ENCODE measurements around the gene KIF13A.
"Not testable (repeated sequence)": the region's sequence is repeated elsewhere in the genome, so short reads cannot be mapped to it uniquely, and the experiment has no call there.

KIF13A gene

DNA sequence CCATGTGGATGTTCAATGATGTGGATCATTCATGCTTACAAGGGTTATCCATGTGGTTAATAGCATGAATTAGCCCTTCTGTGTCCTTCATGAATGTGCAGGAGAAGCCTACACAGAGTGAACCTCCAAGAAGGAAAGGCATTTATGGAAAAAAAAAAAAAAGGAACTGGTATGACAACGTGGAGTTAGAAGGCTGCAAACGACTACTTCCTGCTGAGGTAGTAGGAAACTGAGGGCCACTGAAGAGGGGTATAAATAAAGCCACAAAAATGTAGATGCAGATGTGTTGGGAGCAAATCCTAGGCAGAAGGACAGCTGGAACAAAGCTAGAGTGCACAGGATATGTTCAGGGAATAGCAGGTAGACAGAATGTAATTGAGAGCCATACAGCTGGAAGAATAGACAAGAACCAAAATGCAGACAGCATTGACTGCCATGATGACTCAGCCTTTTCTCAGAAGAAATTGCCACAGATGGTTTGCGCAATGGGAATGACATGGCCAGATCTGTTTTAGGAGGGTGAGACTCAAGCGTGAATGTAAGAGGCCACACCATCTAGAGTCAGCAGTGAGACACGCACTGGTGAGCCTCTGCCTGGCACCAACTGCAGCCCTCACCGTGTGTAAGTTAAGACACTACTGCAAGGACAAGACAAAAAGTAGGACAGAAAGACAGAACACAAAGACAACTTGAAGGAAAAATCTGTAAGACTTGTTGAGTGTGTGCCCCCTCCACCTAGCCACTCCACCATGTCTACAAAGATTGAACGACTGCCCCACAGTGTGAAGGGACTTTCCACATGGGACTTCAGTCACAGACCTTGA lies 79.8 kb downstream of the KIF13A start:
- Mint-ChIP-seq H3K9me3 (no peaks in the 10 kb centered on the region), H3K4me1 (ENCODE audit: low read depth in 2 of 2) (no peaks in the 10 kb centered on the region), H3K36me3 (ENCODE audit: insufficient read depth) (no peaks in the 10 kb centered on the region), H3K27me3 (peaks cover 14 to 34% of the 10 kb centered on the region in 2 donors), H3K4me3 (no peak overlapping the region), H3K27ac (no peak overlapping the region)
- ATAC-seq (replicated peaks) (no peak), DNase-seq (no peak)

DNA sequence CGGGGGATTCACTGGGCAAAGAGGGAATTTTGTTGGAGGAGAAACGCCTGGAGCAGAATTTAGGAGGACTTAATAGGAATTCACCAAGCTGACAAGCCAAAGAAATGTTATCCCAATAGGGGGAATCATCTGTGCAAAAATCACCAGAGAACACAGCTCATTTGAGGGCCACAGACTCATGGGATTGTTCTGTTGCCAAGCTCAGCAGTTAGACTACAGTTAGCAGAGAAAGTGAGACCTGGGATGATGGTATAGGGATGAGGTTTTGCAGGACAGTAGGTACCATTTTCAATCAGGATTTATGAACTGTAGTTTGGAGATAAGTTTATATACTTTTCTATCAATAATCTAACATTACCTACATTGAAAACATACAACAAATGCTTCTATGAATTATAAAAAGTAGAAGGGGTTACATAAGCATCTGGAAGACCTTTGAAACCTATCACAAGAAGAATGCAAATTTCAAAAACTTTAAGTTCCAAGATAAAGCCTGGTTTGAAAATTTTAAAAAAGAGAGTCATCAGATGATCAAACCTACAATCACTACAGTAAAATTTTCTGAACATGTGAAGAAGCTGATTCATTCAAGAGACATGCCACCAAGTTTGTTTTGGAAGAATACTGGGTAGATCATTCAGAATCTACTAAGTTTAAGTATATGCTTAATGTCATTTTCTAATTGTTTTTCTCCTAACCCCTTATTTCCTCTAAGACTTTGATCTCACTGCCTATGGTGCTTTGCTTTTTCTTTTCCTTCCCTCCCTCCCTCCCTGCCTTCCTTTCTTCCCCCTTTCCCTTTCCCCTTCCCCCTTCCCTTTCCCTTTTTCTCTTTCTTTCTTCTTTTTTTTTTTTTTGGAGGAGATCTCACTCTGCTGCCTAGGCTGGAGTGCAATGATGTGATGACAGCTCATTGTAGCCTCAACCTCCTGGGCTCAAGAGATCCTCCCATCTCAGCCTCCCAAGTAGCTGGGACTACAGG lies 81.5 kb downstream of the KIF13A start:
- Mint-ChIP-seq H3K4me1 (ENCODE audit: low read depth in 2 of 2) (no peaks in the 10 kb centered on the region), H3K4me3 (no peak overlapping the region), H3K9me3 (no peaks in the 10 kb centered on the region), H3K27ac (no peak overlapping the region), H3K36me3 (ENCODE audit: insufficient read depth) (no peaks in the 10 kb centered on the region), H3K27me3 (peaks cover 19 to 39% of the 10 kb centered on the region in 2 donors)
- DNase-seq: no peak
- no peak for ATAC-seq (replicated peaks)

DNA sequence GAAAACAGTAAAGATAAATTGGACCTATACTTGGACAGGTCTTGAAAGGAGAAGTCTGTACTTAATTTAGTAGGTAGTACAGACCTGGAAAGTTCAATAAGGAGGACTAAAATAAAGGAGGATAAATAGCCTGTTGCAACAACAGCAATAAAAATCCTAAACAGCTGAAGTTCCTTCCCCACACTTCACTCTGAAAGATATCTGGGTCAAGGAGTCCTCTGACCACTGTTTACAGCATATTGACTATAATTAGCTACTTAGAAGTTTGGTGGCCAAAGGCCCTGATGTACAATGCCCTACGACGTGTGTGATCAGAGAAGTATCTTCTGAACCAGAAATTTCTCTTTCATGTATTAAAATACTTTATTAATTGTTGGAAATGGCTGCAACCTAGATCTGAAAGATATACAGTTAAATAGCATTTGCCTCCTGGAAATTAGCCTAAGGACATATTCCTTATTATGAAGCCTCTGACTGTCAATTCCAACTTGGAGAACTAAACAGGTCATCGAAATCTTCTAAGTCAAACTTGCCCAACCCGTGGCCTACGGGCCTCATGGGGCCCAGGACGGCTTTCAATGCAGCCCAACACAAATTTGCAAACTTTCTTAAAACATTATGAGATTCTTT lies 82.8 kb downstream of the KIF13A start:
- no peak for ATAC-seq (replicated peaks)
- no peaks in the 10 kb centered on the region for H3K9me3 Mint-ChIP-seq
- no peak for DNase-seq
- H3K4me3 Mint-ChIP-seq: no peak overlapping the region
- H3K27me3 Mint-ChIP-seq: peaks cover 19 to 39% of the 10 kb centered on the region in 2 donors
- no peak overlapping the region for H3K27ac Mint-ChIP-seq
- H3K36me3 Mint-ChIP-seq (ENCODE audit: insufficient read depth): no peaks in the 10 kb centered on the region
- H3K4me1 Mint-ChIP-seq (ENCODE audit: low read depth in 2 of 2): no peaks in the 10 kb centered on the region

DNA sequence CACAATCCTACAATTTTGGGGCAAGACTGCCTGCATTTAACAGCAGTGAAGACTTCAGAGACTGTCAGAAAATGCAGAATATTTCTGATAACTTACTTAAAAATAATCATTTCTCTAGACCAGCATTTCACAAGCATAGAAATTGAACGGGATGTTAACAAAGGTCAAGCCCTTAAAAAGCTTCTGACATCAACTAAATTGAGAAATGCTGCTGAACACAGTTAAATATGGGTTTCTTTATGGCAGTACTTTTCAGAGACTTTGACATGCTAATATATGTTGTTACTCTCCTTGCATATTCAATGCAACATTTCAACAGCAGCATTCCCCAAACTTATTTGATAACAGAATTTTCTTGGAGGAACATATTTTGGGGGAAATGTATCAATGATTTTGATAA lies 84.5 kb downstream of the KIF13A start:
- no peak overlapping the region for H3K27ac Mint-ChIP-seq
- no peak for DNase-seq
- H3K4me1 Mint-ChIP-seq (ENCODE audit: low read depth in 2 of 2): no peaks in the 10 kb centered on the region
- no peaks in the 10 kb centered on the region for H3K36me3 Mint-ChIP-seq (ENCODE audit: insufficient read depth)
- ATAC-seq (replicated peaks): no peak
- H3K27me3 Mint-ChIP-seq: peaks cover 21 to 36% of the 10 kb centered on the region in 2 donors
- H3K9me3 Mint-ChIP-seq: peaks cover 0 to under 1% of the 10 kb centered on the region in 2 donors
- no peak overlapping the region for H3K4me3 Mint-ChIP-seq

DNA sequence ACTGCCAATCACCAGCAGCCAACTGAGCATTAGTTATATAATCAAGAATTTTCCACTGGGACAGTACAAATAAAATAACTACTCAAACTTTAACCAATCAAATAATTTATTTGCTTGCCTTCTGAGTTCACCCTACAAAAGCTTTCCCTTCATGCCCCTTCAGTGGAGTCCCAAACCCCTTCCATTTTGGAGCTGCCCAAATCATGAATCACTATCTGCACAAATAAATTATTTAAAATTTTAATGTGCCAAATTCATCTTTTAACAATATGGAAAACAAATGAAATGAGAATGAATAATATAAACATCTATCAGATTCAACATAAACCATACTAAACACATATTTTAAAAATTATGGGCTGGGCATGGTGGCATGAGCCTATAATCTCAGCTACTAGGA lies 85.9 kb downstream of the KIF13A start:
- DNase-seq (no peak), ATAC-seq (replicated peaks) (no peak)
- no peaks in the 10 kb centered on the region for H3K36me3 Mint-ChIP-seq (ENCODE audit: insufficient read depth)
- H3K4me3 Mint-ChIP-seq: no peak overlapping the region
- H3K9me3 Mint-ChIP-seq: peaks cover 0 to 4% of the 10 kb centered on the region in 2 donors
- H3K27me3 Mint-ChIP-seq: peaks cover 18 to 37% of the 10 kb centered on the region in 2 donors
- H3K4me1 Mint-ChIP-seq (ENCODE audit: low read depth in 2 of 2): no peaks in the 10 kb centered on the region
- no peak overlapping the region for H3K27ac Mint-ChIP-seq

DNA sequence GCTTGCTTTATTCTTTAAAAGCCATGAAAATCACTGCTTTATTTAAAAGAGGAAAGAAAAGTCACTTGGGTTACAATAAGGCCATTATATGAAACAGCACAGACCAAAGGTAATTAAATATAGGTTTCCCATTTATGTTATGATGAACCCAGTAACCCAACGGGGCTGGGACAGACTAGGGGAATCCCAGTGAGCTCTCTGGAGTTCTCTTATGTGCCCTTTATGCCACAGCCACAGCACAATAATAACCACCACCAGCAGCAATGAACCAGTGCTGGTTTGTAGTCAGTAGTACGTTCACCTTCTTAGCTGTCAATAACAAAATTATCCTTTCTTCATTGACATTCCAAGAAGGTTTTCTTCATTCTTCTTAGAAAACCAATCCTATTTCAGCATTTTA lies 87.4 kb downstream of the KIF13A start:
- ATAC-seq (replicated peaks): no peak

DNA sequence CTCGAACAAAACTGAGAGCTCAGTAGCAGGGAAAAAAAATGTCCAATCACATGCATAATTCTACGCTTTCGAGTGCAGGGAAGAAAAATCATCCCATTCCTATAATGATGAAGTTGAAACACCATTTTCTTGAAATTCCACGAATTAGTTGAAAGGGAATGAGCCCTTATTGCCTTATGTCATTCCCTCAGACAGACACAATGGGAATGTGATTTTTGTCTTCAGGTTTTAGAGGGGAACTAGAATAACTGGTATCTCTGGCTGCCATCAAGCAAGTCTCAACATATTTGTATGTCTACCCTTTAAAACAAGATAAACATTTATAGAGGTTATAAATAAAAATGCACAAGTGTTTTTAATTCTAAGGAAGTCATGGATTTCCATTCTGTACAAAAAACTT lies 87.9 kb downstream of the KIF13A start:
- H3K27ac Mint-ChIP-seq: no peak overlapping the region
- no peak overlapping the region for H3K4me3 Mint-ChIP-seq
- H3K4me1 Mint-ChIP-seq (ENCODE audit: low read depth in 2 of 2): no peaks in the 10 kb centered on the region
- no peaks in the 10 kb centered on the region for H3K36me3 Mint-ChIP-seq (ENCODE audit: insufficient read depth)
- H3K27me3 Mint-ChIP-seq: peaks cover 18 to 29% of the 10 kb centered on the region in 2 donors
- DNase-seq: no peak
- no peak for ATAC-seq (replicated peaks)
- peaks cover 7 to 10% of the 10 kb centered on the region in 2 donors for H3K9me3 Mint-ChIP-seq

More for the DNA sequence above, 87.4 kb downstream of the KIF13A start:
- peaks cover 18 to 30% of the 10 kb centered on the region in 2 donors for H3K27me3 Mint-ChIP-seq
- H3K9me3 Mint-ChIP-seq: peaks cover 7 to 9% of the 10 kb centered on the region in 2 donors
- H3K27ac Mint-ChIP-seq: no peak overlapping the region
- DNase-seq: no peak
- H3K4me3 Mint-ChIP-seq: no peak overlapping the region
- no peaks in the 10 kb centered on the region for H3K4me1 Mint-ChIP-seq (ENCODE audit: low read depth in 2 of 2)
- no peaks in the 10 kb centered on the region for H3K36me3 Mint-ChIP-seq (ENCODE audit: insufficient read depth)

DNA sequence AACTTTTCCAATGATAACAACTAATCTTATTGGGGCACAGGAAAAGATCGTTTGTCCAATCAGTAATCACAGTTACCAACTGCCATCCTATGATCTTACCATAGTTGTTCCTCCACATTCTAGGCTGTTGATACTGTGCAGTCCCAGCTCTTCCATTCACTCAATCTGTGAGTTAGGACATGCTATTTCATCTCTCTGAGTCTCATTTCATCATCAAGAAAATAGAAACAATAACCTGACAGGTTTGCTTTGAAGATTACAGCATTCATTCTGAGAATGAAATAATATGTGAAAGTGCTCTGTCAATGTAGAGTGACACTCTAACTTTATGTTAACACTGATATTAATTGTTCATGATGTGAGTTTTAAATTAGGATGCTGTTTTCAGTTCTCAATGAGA lies 89.8 kb downstream of the KIF13A start:
- Mint-ChIP-seq H3K27ac (no peak overlapping the region), H3K9me3 (peaks cover 7 to 10% of the 10 kb centered on the region in 2 donors), H3K27me3 (peaks cover 16 to 22% of the 10 kb centered on the region in 2 donors), H3K4me3 (no peak overlapping the region), H3K36me3 (ENCODE audit: insufficient read depth) (no peaks in the 10 kb centered on the region), H3K4me1 (ENCODE audit: low read depth in 2 of 2) (no peaks in the 10 kb centered on the region)
- DNase-seq: no peak
- ATAC-seq (replicated peaks): no peak

DNA sequence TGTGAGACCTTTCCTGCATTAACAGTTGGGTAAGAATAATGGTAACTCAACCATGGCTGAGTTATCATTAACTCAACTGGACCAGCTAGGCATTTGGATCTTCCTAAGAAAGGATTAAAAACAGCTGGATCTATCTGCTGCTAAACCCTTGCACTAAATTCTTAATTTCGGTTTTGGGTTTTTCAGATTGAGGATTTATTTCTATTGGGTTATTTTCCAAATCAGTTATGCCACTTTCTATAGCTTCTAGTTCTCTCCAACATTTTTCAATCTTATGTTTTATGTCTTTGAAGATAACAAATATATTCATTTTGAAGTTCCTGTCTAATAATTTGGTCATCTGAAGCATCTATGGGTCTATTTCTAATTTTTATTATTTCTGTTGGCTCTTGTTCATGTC lies 92.5 kb downstream of the KIF13A start:
- H3K27ac Mint-ChIP-seq: no peak overlapping the region
- DNase-seq (no peak), ATAC-seq (replicated peaks) (no peak)
- H3K27me3 Mint-ChIP-seq: peaks cover 10 to 26% of the 10 kb centered on the region in 2 donors
- H3K9me3 Mint-ChIP-seq: peaks cover 7 to 10% of the 10 kb centered on the region in 2 donors
- no peak overlapping the region for H3K4me3 Mint-ChIP-seq
- H3K4me1 Mint-ChIP-seq (ENCODE audit: low read depth in 2 of 2): no peaks in the 10 kb centered on the region
- H3K36me3 Mint-ChIP-seq (ENCODE audit: insufficient read depth): no peaks in the 10 kb centered on the region

DNA sequence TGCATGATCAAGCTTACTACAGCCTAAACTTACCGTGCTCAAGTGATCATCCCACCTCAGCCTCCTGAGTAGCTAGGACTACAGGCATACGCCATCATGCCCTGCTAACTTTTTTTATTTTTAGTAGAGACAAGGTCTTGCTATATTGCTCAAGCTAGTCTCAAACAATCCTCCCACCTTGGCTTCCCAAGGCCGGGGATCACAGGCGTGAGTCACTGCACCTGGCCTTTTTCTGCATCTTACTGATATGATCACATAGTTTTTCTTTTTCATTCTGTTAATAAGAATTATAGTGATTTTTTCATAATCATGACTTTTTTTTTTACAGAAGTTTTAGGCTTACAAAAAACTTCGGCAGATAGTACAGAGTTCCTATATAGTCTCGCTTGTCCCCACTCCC lies 93.2 kb downstream of the KIF13A start:
- H3K4me1 Mint-ChIP-seq (ENCODE audit: low read depth in 2 of 2): no peaks in the 10 kb centered on the region
- H3K9me3 Mint-ChIP-seq: peaks cover 7 to 10% of the 10 kb centered on the region in 2 donors
- ATAC-seq (replicated peaks) (no peak), DNase-seq (no peak)
- peaks cover 10 to 26% of the 10 kb centered on the region in 2 donors for H3K27me3 Mint-ChIP-seq
- no peaks in the 10 kb centered on the region for H3K36me3 Mint-ChIP-seq (ENCODE audit: insufficient read depth)
- no peak overlapping the region for H3K4me3 Mint-ChIP-seq
- no peak overlapping the region for H3K27ac Mint-ChIP-seq

DNA sequence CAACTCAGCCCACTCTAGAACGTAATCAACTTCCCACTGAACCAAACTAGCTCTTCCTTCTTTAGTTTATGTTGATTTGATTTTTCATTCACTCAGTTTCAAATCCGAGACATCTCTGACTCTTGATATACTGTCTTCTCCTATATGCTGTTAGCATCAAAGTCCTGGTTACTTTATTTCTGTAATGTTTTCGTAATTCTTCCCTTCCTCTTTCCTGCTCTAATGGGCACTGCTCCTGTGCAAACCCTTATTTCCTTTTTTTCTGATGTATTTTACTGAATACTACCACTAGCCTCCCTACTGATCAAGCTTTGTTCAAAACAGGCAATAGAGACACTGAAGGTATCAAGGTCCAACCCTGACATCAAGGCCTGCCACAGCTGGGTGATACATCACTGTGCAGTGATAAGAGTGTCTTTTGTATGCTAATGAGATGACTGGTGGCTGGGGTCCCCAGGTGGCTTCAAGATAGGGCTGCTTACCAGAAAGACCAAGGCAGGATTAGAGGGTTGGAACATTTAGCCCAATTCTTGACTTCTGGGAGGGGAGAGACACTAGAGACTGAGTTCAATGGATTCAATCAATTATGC lies 95.2 kb downstream of the KIF13A start:
- Mint-ChIP-seq H3K27ac (no peak overlapping the region), H3K27me3 (peaks cover under 1 to 16% of the 10 kb centered on the region in 2 donors), H3K4me3 (no peak overlapping the region), H3K36me3 (ENCODE audit: insufficient read depth) (no peaks in the 10 kb centered on the region), H3K9me3 (peaks cover 4 to 10% of the 10 kb centered on the region in 2 donors), H3K4me1 (ENCODE audit: low read depth in 2 of 2) (no peaks in the 10 kb centered on the region)
- ATAC-seq (replicated peaks): no peak
- no peak for DNase-seq

DNA sequence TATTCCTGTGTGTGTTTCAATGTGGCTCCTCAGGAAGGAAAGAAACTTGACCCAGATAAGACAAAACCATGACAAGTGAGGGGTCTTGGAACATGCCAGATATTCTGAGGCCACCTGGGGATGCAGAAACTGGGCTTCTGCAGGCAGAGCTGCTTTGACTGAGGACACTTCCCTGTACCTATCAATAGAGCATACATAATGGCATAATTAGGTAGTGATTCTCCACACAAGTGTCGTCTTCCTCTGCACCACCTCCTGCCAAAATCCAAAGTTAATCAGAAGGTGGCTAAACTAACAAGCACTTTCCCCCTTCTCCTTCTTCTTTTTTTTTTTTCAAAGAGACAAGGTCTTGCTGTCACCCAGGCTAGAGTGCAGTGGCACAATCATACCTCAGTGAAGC lies 97.1 kb downstream of the KIF13A start:
- DNase-seq (no peak), ATAC-seq (replicated peaks) (no peak)
- H3K4me1 Mint-ChIP-seq (ENCODE audit: low read depth in 2 of 2): no peaks in the 10 kb centered on the region
- H3K36me3 Mint-ChIP-seq (ENCODE audit: insufficient read depth): no peaks in the 10 kb centered on the region
- H3K27me3 Mint-ChIP-seq: peaks cover 14 to 18% of the 10 kb centered on the region in 2 donors
- H3K4me3 Mint-ChIP-seq: no peak overlapping the region
- peaks cover 2 to 4% of the 10 kb centered on the region in 2 donors for H3K9me3 Mint-ChIP-seq
- H3K27ac Mint-ChIP-seq: no peak overlapping the region

DNA sequence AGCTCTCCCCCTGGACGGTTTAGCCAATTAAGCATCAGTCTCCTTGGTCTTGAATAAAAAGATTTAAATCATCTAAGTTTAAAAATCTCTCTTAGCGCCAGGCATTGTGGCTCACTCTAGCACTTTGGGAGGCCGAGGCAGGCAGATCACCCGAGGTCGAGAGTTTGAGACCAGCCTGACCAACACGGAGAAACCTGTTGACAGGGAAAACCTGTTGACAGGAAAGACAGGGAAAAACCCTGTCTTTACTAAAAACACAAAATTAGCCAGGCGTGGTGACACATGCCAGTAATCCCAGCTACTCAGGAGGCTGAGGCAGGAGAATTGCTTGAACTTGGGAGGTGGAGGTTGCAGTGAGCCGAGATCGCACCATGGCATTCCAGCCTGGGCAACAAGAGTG lies 97.7 kb downstream of the KIF13A start:
- H3K4me3 Mint-ChIP-seq; H3K27ac Mint-ChIP-seq; H3K36me3 Mint-ChIP-seq (ENCODE audit: insufficient read depth); ATAC-seq (replicated peaks); H3K9me3 Mint-ChIP-seq; H3K4me1 Mint-ChIP-seq (ENCODE audit: low read depth in 2 of 2); DNase-seq: not testable (repeated sequence)
- peaks cover 19 to 22% of the 10 kb centered on the region in 2 donors for H3K27me3 Mint-ChIP-seq

All from effector memory CD8-positive, alpha-beta T cell (primary cell).